ENCODE measurements around the gene PPFIA1.

PPFIA1 gene

GRCh38 chr11:70433526-70433925, 163.0 kb downstream of the PPFIA1 start:
- no peak for DNase-seq

All from NK-92 treated with Interleukin-12 subunit alpha and Interleukin-12 subunit beta, amount 100 ng/mL, for 24 hours (cell line).